ENCODE measurements around the gene FKBP5.

The FKBP5 gene

DNA sequence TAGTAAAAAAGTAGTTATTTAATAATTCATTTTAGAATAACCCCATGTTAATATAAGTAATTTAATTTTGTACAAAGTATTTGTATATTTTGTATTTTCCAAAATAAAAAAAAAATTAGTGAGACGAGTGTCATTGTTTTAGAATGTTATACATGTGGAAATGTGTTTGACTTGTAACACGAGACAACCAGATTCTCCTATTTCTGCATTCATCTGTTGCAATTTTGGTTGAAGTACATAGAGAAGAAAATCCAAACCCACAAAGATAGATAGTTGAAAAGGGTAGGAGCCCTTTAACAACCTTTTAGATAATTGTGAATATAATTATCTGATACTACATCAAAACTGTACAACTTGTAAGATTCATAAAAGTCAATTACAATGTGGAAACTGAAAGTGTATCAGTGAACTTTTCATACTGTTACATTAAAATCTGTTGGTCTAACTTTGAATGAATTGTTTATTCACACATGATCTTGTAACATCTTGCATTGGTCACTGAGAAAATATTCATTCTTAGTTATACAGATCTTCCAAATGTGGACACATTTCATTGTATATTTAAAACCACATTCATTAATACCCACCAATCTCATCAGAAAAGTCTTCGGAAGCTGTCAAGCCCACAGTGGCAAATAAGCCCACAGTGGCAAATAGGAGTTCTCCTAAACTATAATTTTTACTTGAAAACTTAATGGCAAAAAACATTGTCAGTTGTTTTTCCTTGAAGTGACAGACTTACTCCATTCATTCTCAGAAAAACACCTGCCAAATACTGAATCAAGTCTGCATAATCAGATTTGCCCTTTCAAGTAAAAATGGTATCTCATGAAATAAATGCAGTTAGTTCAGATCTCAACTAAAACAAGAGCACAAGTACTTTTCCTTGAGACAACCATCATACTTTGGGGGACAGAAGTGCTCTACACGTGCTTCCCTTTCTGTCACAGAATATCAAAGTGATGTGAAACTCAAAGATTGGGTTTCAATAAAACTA is 52.8 kb downstream of the FKBP5 start:
- no peak overlapping the region for H2BK5ac ChIP-seq (ENCODE audit: low read length)
- no peaks in the 10 kb centered on the region for H3K79me2 ChIP-seq (ENCODE audit: control insufficient read depth, insufficient read depth, low read length)
- H3K79me1 ChIP-seq (ENCODE audit: low read length) = no peaks in the 10 kb centered on the region
- peaks cover 1% of the 10 kb centered on the region for H3K36me3 ChIP-seq (ENCODE audit: control insufficient read depth, insufficient read depth, low read length)
- H3K18ac ChIP-seq (ENCODE audit: low read length) = no peak overlapping the region
- no peak overlapping the region for H3K9ac ChIP-seq (ENCODE audit: low read length)
- WGBS (ENCODE audit: extremely low coverage, insufficient coverage, low lambda C conversion rate) = no CpG with 5 or more reads among the region's 4 CpGs
- H3K27ac ChIP-seq (ENCODE audit: low read depth, low read length) = no peak overlapping the region
- H2BK120ac ChIP-seq (ENCODE audit: low read depth, low read length) = no peak overlapping the region
- H2AK5ac ChIP-seq (ENCODE audit: low read length) = no peak overlapping the region
- H4K8ac ChIP-seq (ENCODE audit: low read depth, low read length) = no peak overlapping the region
- no peak overlapping the region for H2BK15ac ChIP-seq (replicated peaks; ENCODE audit: low read depth)
- no peaks in the 10 kb centered on the region for H3K4me1 ChIP-seq (ENCODE audit: control insufficient read depth, low read depth, low read length)
- no peak overlapping the region for H4K5ac ChIP-seq (ENCODE audit: low read length)
- no peak for DNase-seq
- no peaks in the 10 kb centered on the region for H3K27me3 ChIP-seq (ENCODE audit: insufficient read depth, low read length, poor library complexity)
- no peak overlapping the region for H3K56ac ChIP-seq (ENCODE audit: low read length)
- no peak overlapping the region for H3K4me2 ChIP-seq (ENCODE audit: low read length)
- no peak overlapping the region for H3K4ac ChIP-seq (ENCODE audit: low read depth, low read length)
- no peak overlapping the region for H3K23ac ChIP-seq (ENCODE audit: low read length)
- H3K4me3 ChIP-seq (ENCODE audit: low read length) = no peak overlapping the region

DNA sequence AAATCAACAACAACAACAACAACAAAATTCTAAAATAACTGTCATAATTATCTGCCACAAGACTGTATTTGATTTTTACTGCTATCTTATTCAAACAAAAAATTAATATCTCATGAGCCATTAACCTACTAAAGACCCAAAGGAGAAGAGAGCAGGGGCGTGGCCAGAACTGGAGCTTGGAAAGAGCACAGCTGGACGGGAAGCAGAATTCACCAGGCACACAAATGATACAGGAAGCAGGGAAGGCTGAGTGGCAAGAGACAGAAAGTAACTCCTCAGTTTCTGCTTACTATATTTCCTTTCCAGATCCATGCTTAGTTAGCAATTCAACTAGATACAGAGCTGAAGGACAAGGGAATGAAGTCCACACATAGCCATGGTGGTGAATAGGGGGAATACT is 54.4 kb downstream of the FKBP5 start:
- Histone ChIP-seq H3K23ac (ENCODE audit: low read length) (no peak overlapping the region), H2BK120ac (ENCODE audit: low read depth, low read length) (no peak overlapping the region), H4K8ac (ENCODE audit: low read depth, low read length) (no peak overlapping the region), H2AK5ac (ENCODE audit: low read length) (no peak overlapping the region), H3K4me2 (ENCODE audit: low read length) (no peak overlapping the region), H3K4me3 (ENCODE audit: low read length) (no peak overlapping the region), H3K9ac (ENCODE audit: low read length) (no peak overlapping the region), H3K56ac (ENCODE audit: low read length) (no peak overlapping the region), H2BK5ac (ENCODE audit: low read length) (no peak overlapping the region), H3K18ac (ENCODE audit: low read length) (no peak overlapping the region), H3K79me1 (ENCODE audit: low read length) (no peaks in the 10 kb centered on the region), H3K4ac (ENCODE audit: low read depth, low read length) (no peak overlapping the region), H3K27me3 (ENCODE audit: insufficient read depth, low read length, poor library complexity) (no peaks in the 10 kb centered on the region), H3K4me1 (ENCODE audit: control insufficient read depth, low read depth, low read length) (no peaks in the 10 kb centered on the region), H2BK15ac (replicated peaks; ENCODE audit: low read depth) (no peak overlapping the region), H3K79me2 (ENCODE audit: control insufficient read depth, insufficient read depth, low read length) (no peaks in the 10 kb centered on the region), H3K36me3 (ENCODE audit: control insufficient read depth, insufficient read depth, low read length) (no peaks in the 10 kb centered on the region), H4K5ac (ENCODE audit: low read length) (no peak overlapping the region), H3K27ac (ENCODE audit: low read depth, low read length) (no peak overlapping the region)
- WGBS (ENCODE audit: extremely low coverage, insufficient coverage, low lambda C conversion rate) = no CpG with 5 or more reads among the region's 2 CpGs
- DNase-seq = no peak

DNA sequence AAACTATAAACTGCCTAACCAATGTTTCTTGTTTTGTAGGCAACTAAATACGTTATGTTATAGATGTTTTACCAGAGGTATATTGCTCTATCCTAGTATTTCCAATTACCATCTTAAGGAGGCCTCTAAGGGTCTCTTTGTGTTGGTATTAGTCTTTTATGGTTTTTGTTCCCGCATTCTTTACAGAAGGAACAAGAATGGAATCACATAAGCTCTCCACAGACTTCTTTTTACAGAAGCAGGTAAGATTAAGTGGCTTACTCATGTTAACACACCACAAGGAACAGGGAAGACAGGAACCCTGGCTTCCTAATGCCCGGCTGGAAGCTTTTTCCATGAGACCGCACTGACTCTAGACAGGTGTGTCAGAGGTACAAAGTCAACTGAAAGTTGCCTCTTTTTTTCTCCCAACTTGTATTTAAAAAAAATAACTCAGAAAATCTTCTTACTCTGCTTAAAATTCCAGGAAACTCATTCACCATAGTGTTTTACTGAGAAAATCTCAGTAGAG is 55.1 kb downstream of the FKBP5 start:
- no CpG with 5 or more reads among the region's 4 CpGs for WGBS (ENCODE audit: extremely low coverage, insufficient coverage, low lambda C conversion rate)
- Histone ChIP-seq H3K79me1 (ENCODE audit: low read length) (no peaks in the 10 kb centered on the region), H3K23ac (ENCODE audit: low read length) (no peak overlapping the region), H3K27ac (ENCODE audit: low read depth, low read length) (no peak overlapping the region), H3K4me1 (ENCODE audit: control insufficient read depth, low read depth, low read length) (no peaks in the 10 kb centered on the region), H3K27me3 (ENCODE audit: insufficient read depth, low read length, poor library complexity) (no peaks in the 10 kb centered on the region), H3K4me3 (ENCODE audit: low read length) (no peak overlapping the region), H2BK5ac (ENCODE audit: low read length) (no peak overlapping the region), H3K9ac (ENCODE audit: low read length) (no peak overlapping the region), H3K56ac (ENCODE audit: low read length) (no peak overlapping the region), H2AK5ac (ENCODE audit: low read length) (no peak overlapping the region), H2BK15ac (replicated peaks; ENCODE audit: low read depth) (no peak overlapping the region), H3K36me3 (ENCODE audit: control insufficient read depth, insufficient read depth, low read length) (no peaks in the 10 kb centered on the region), H3K79me2 (ENCODE audit: control insufficient read depth, insufficient read depth, low read length) (no peaks in the 10 kb centered on the region), H2BK120ac (ENCODE audit: low read depth, low read length) (no peak overlapping the region), H3K18ac (ENCODE audit: low read length) (no peak overlapping the region), H4K8ac (ENCODE audit: low read depth, low read length) (no peak overlapping the region), H4K5ac (ENCODE audit: low read length) (no peak overlapping the region), H3K4ac (ENCODE audit: low read depth, low read length) (no peak overlapping the region), H3K4me2 (ENCODE audit: low read length) (no peak overlapping the region)
- no peak for DNase-seq

DNA sequence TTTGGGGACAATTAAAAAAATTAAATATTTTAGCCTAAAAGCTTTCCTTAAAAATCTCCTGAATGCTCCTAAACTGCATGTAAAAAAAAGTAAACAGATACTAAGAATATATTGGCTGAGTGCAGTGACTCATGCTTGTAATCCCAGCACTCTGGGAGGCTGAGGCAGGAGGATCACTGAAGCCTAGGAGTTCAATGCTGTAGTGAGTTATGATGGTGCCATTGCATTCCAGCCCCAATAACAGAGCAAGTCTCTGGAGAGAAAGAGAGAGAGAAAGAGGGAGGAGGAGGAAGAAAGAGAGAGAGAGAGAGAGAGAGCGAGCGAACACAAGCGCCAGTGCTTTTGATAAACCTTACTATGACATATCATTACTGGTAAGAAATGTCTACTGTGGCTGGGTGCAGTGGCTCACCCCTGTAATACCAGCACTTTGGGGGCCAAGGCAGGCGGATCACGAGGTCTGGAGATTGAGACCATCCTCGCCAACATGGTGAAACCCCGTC is 58.8 kb downstream of the FKBP5 start:
- no peak overlapping the region for H4K5ac ChIP-seq (ENCODE audit: low read length)
- H2BK5ac ChIP-seq (ENCODE audit: low read length) = no peak overlapping the region
- no peak overlapping the region for H3K56ac ChIP-seq (ENCODE audit: low read length)
- H4K8ac ChIP-seq (ENCODE audit: low read depth, low read length) = no peak overlapping the region
- no peaks in the 10 kb centered on the region for H3K27me3 ChIP-seq (ENCODE audit: insufficient read depth, low read length, poor library complexity)
- no peaks in the 10 kb centered on the region for H3K4me1 ChIP-seq (ENCODE audit: control insufficient read depth, low read depth, low read length)
- H2AK5ac ChIP-seq (ENCODE audit: low read length) = no peak overlapping the region
- no peak overlapping the region for H3K4me3 ChIP-seq (ENCODE audit: low read length)
- H3K4me2 ChIP-seq (ENCODE audit: low read length) = no peak overlapping the region
- H3K79me1 ChIP-seq (ENCODE audit: low read length) = no peaks in the 10 kb centered on the region
- no peaks in the 10 kb centered on the region for H3K36me3 ChIP-seq (ENCODE audit: control insufficient read depth, insufficient read depth, low read length)
- no peak overlapping the region for H3K9ac ChIP-seq (ENCODE audit: low read length)
- H3K23ac ChIP-seq (ENCODE audit: low read length) = no peak overlapping the region
- no peaks in the 10 kb centered on the region for H3K79me2 ChIP-seq (ENCODE audit: control insufficient read depth, insufficient read depth, low read length)
- no peak overlapping the region for H2BK15ac ChIP-seq (replicated peaks; ENCODE audit: low read depth)
- no peak overlapping the region for H3K27ac ChIP-seq (ENCODE audit: low read depth, low read length)
- no CpG with 5 or more reads among the region's 7 CpGs for WGBS (ENCODE audit: extremely low coverage, insufficient coverage, low lambda C conversion rate)
- no peak for DNase-seq
- no peak overlapping the region for H2BK120ac ChIP-seq (ENCODE audit: low read depth, low read length)
- H3K4ac ChIP-seq (ENCODE audit: low read depth, low read length) = no peak overlapping the region
- no peak overlapping the region for H3K18ac ChIP-seq (ENCODE audit: low read length)

DNA sequence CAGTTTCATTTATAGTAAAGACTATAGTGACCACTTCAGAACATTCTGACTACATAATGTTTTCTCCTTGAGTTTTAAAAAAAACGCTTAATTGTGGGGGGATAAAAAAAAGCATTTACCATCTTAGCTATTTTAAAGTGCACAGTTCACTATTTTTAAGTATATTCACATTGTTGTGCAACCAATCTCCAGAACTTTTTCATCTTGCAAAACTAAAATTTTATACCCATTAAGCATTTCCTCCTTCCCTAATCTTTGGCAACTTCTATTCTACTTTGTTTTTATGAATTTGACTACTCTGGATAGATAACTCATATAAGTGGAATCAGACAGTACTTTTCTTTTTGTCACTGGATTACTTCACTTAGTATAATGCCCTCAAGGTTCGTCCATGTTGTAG is 62.3 kb downstream of the FKBP5 start:
- Histone ChIP-seq H4K5ac (ENCODE audit: low read length) (no peak overlapping the region), H3K4me2 (ENCODE audit: low read length) (no peak overlapping the region), H3K27me3 (ENCODE audit: insufficient read depth, low read length, poor library complexity) (no peaks in the 10 kb centered on the region), H3K23ac (ENCODE audit: low read length) (no peak overlapping the region), H3K4me1 (ENCODE audit: control insufficient read depth, low read depth, low read length) (no peaks in the 10 kb centered on the region), H4K8ac (ENCODE audit: low read depth, low read length) (no peak overlapping the region), H3K79me2 (ENCODE audit: control insufficient read depth, insufficient read depth, low read length) (no peaks in the 10 kb centered on the region), H3K36me3 (ENCODE audit: control insufficient read depth, insufficient read depth, low read length) (no peaks in the 10 kb centered on the region), H3K4ac (ENCODE audit: low read depth, low read length) (no peak overlapping the region), H3K27ac (ENCODE audit: low read depth, low read length) (no peak overlapping the region), H3K79me1 (ENCODE audit: low read length) (no peaks in the 10 kb centered on the region), H2BK120ac (ENCODE audit: low read depth, low read length) (no peak overlapping the region), H2AK5ac (ENCODE audit: low read length) (no peak overlapping the region), H3K4me3 (ENCODE audit: low read length) (no peak overlapping the region), H3K18ac (ENCODE audit: low read length) (no peak overlapping the region), H3K56ac (ENCODE audit: low read length) (no peak overlapping the region), H2BK5ac (ENCODE audit: low read length) (no peak overlapping the region), H3K9ac (ENCODE audit: low read length) (no peak overlapping the region), H2BK15ac (replicated peaks; ENCODE audit: low read depth) (no peak overlapping the region)
- no CpG with 5 or more reads among the region's 2 CpGs for WGBS (ENCODE audit: extremely low coverage, insufficient coverage, low lambda C conversion rate)
- DNase-seq = no peak
